HepG2 (cell line): ENCODE results near the gene AKAP12. TPM values are rescaled to one million over a fixed set of nuclear protein-coding genes. Genes with fewer than 3 reads are reported as not detected.
A peak's percentile ranks its signal among the peaks of the same experiment; 100 is the strongest.

Experiments used
- AHDC1 ChIP-seq: sonication (generic); formaldehyde crosslinking; IDR thresholded peaks from 2 replicates; pipeline ENCODE4 v1.5.1; 2020; ENCODE audit warnings: mild to moderate bottlenecking, missing genetic modification reagents, borderline replicate concordance
- ARID5B ChIP-seq: IDR thresholded peaks from 2 replicates; pipeline ENCODE4 v1.4.0; 2020; ENCODE audit warnings: mild to moderate bottlenecking, missing genetic modification reagents
- IRF1 ChIP-seq: sonication (generic); formaldehyde crosslinking; IDR thresholded peaks from 2 replicates; pipeline ENCODE4 v1.4.0; 2020; ENCODE audit warnings: low read depth, mild to moderate bottlenecking, missing genetic modification reagents
- ISL2 ChIP-seq: sonication (generic); formaldehyde crosslinking; IDR thresholded peaks from 2 replicates; pipeline ENCODE4 v1.5.0; 2020; ENCODE audit warnings: missing genetic modification reagents
- KDM5A ChIP-seq: fragments of 200-600 bp; sonication (generic); IDR thresholded peaks from 2 replicates; pipeline ENCODE4 v1.7.0; 2018; ENCODE audit warnings: antibody characterized with exemption, mild to moderate bottlenecking, low read length, borderline replicate concordance
- MED1 ChIP-seq: sonication (generic); formaldehyde crosslinking; IDR thresholded peaks from 2 replicates; pipeline ENCODE4 v1.4.0; 2020; ENCODE audit warnings: missing genetic modification reagents
- RBM39 ChIP-seq: fragments of 200-400 bp; formaldehyde crosslinking; IDR thresholded peaks from one replicate; pipeline ENCODE4 v1.6.1; 2018; ENCODE audit warnings: antibody characterized with exemption, mild to moderate bottlenecking, low read depth, low read length; ENCODE audit not compliant: poor library complexity, severe bottlenecking
- SRF ChIP-seq: IDR thresholded peaks from 2 replicates; pipeline ENCODE4 v1.6.1; 2011; ENCODE audit warnings: mild to moderate bottlenecking, low read depth, low read length, moderate library complexity
- TRIM22 ChIP-seq: fragments of 450-650 bp; IDR thresholded peaks from 2 replicates; pipeline ENCODE4 v1.6.1; 2017
- ZBTB8A ChIP-seq: sonication (generic); formaldehyde crosslinking; IDR thresholded peaks from 2 replicates; pipeline ENCODE4 v1.4.0; 2020; ENCODE audit warnings: mild to moderate bottlenecking, low read depth, missing genetic modification reagents, borderline replicate concordance
- ZNF513 ChIP-seq: sonication (generic); formaldehyde crosslinking; conservative IDR thresholded peaks from 2 replicates; pipeline ENCODE4 v1.5.0; 2020; ENCODE audit warnings: missing genetic modification reagents
- ZUFSP ChIP-seq: sonication (generic); formaldehyde crosslinking; IDR thresholded peaks from 2 replicates; pipeline ENCODE4 v1.9.0; 2021; ENCODE audit warnings: missing genetic modification reagents, mild to moderate bottlenecking, borderline replicate concordance
- polyA plus RNA-seq, 8 experiments: library from polyadenylated mRNA; depleted of rRNA in 3 of 8; stranded (reverse) in 7 of 8; unstranded in 1 of 8; fragments of >200 nt; fragmentation: Illumina TruSeq in 4 of 8; extraction: Trizol in 4 of 8; gene quantifications; 2 replicates each; pipeline versions ENCODE4 v1.2.1 to v1.2.3, GENCODE V29; 2011 to 2016; ENCODE audit warnings: low read depth in 4 of 8, missing spikeins in 1 of 8, mixed read lengths in 1 of 8; ENCODE audit not compliant: insufficient read depth in 1 of 8
- total RNA-seq, 5 experiments: library from RNA; depleted of rRNA; stranded (reverse); fragments of >200 nt; fragmentation: Illumina TruSeq; extraction: Trizol; gene quantifications; 2 replicates each; pipeline ENCODE4 v1.2.3, GENCODE V29; 2016; ENCODE audit warnings: low read depth in 1 of 5

The AKAP12 gene
- total and polyA plus RNA-seq, 2 of the 13 experiments (the other 11 are each of a cell fraction or from before 2014, with no cell fraction given) = 10.6 to 19.0 TPM

- TF ChIP-seq AHDC1 (CRISPR knock-in tag) = no peak
- TF ChIP-seq KDM5A = no peak
- TF ChIP-seq RBM39 = no peak
- TF ChIP-seq ZNF513 (CRISPR knock-in tag) = no peak
- no peak for TF ChIP-seq TRIM22
- TF ChIP-seq IRF1 = no peak
- TF ChIP-seq ISL2 (CRISPR knock-in tag) = no peak
- TF ChIP-seq ZBTB8A (CRISPR knock-in tag) = no peak
- no peak for TF ChIP-seq ZUFSP (CRISPR knock-in tag)
- no peak for TF ChIP-seq SRF
- TF ChIP-seq MED1 = peak; percentile 59; the same call in 1 of the 2 replicates
- peak; percentile 69 for TF ChIP-seq ARID5B
Measured at GRCh38 chr6:151323791-151324487, 84.2 kb downstream of the AKAP12 start (continued).
